Pancreas (tissue), 10 donors: ENCODE data around the gene DLGAP4. TPM values are rescaled to one million over a fixed set of nuclear protein-coding genes. Genes with fewer than 3 reads are reported as not detected.

Source experiments
- ATAC-seq, 4 donors: fragments of 200-7000 bp; cut with Tn5 transposase; one replicate each; pipeline versions ENCODE4 v1.8.0 to v1.9.1; 2020; ENCODE audit warnings: mild to moderate bottlenecking in 4 of 4, moderate library complexity in 4 of 4
- DNase-seq, 6 donors: peaks; one replicate each; pipeline ENCODE4 v3.0.0-alpha.2; 2020
- FAIRE-seq: peaks from 2 replicates; lab custom pipeline; 2012; peaks lifted over from hg19 to GRCh38; lab: Jason Lieb, UNC
- H3K27ac ChIP-seq, 4 donors: fragments of 200-600 bp; sonication (generic); 1 replicate in 3 of 4; 2 replicates in 1 of 4; pipeline versions ENCODE4 v1.5.0 to v1.8.0; 2020
- H3K27me3 ChIP-seq, 4 donors: fragments of 200-600 bp; one replicate each; pipeline ENCODE4 v1.8.0; 2021
- H3K36me3 ChIP-seq, 3 donors: fragments of 200-600 bp; sonication (generic) in 1 of 3; one replicate each; pipeline versions ENCODE4 v1.5.0 to v1.8.0; 2020 to 2021
- H3K4me1 ChIP-seq, 3 donors: fragments of 200-600 bp; one replicate each; pipeline ENCODE4 v1.8.0; 2021
- H3K4me3 ChIP-seq, 4 donors: fragments of 200-600 bp; sonication (generic) in 2 of 4; one replicate each; pipeline versions ENCODE4 v1.5.0 to v1.8.0; 2020 to 2021
- H3K9me3 ChIP-seq, 4 donors: fragments of 200-600 bp; one replicate each; pipeline ENCODE4 v1.8.0; 2021
- CTCF ChIP-seq, 4 donors: fragments of 200-600 bp; sonication (generic) in 3 of 4; IDR thresholded peaks; one replicate each; pipeline versions ENCODE4 v1.5.0 to v1.8.0; 2021; ENCODE audit warnings: antibody characterized with exemption in 4 of 4
- WGBS, 2 donors: extraction: QIAGEN DNeasy Blood & Tissue Kit; methylation state at CpG; one replicate each; pipeline ENCODE4 v1.1.7; 2013; 5-methylcytosine and 5-hydroxymethylcytosine counted together
- intact Hi-C, 3 donors: fragments of 100-400 bp; cut with DNase I; formaldehyde crosslinking; loops; one replicate each; pipeline versions ENCODE4 v1.11.1 to v1.14.2; 2022
- polyA plus RNA-seq, 2 donors: library from polyadenylated mRNA; stranded (reverse); fragments of 200-250 nt; gene quantifications; one replicate each; pipeline ENCODE4 v1.2.3, GENCODE V29; 2013
- total RNA-seq, 6 donors: library from RNA; stranded (reverse); fragmentation: NEBNext Ultra II Directional in 4 of 6; extraction: Animal tissue kit (Norgen Biotek cat#: 25700) in 4 of 6; gene quantifications; one replicate each; pipeline versions ENCODE4 v1.2.1 to v1.2.4, GENCODE V29; 2021 to 2023
- donor health status: healthy with polysubstance abuse.
- donor health status: DM: no; HTN: no; CAD: no; lungs with moderate emphysema.
- donor health status: DM: no; HTN: no; CAD: no.
- donor health status: control.
- donor health status: control.
- donor health status: Bipolar disorder and iron deficiency.
- donor health status: DM: yes; HTN: yes; CAD: no.
- donor health status: DM: no; HTN: no; CAD: no.
- donor health status: DM: no; HTN: no; CAD: no.
- donor health status: DM: yes; HTN: yes; CAD: no.

DLGAP4 gene
- total RNA-seq (10 to 100 TPM; 28.6 to 46.8 (median 39.2) TPM), polyA plus RNA-seq (10 to 100 TPM; 44.1 to 49.5 TPM)

DNA sequence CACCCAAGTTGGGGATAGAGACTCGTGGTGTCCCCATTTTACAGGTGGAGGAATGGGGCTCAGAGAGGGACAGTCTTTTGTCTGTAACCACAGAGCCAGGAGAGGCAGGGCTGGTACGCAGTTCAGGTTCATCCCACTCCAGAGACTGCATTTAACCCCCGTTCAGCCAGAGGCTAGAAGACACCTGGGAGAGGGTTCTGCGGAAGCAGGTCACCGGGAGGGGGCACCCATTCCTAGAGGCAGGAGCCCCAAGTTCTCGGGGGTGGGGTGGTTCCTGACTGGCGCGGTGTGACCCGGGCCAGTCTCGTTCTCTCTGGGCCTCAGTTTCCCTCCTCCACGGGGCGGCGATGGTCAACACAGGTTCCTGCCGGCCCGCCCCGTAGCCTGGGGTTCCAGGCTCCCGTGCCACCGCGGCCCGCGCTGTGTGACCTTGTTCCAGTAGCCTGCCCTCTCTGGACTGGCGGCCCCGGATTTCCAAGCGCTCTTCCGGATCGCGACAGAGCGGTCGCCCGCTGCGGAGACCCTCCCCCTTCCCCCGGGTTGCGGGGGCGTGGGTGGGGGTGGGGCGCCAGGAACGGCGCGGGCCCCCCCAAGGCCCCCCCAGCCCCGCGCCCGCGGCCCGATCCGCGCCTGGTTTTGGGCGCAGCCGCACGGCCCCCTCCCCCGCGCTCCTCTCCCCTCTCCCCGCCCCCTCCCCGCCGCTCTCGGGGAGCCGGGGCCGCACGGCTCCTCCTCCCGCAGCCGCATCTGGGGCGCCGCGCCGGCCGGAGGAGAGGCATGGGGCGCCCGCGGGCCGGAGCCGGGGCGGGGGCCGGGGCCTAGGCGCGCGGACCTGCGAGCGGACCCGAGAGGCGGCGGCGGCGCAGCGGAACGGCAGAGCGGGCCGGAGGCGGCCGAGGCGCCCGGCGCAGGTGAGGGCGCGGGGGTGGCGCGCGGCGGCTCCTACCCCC lies at the start of gene DLGAP4:
Gene DLGAP4 (plus strand): TSS at position 738 of the 950 bp plus-strand sequence. CDS start 125,379 bp downstream, outside the sequence.
- no peak within 1 kb of the TSS for H3K27ac ChIP-seq
- WGBS, 2 donors, result 2 to 3% methylated on average over 48 to 89 of the region's 96 CpGs
- DNase-seq (peak in 1 of 6 donors; percentile 71), ATAC-seq (peak; percentile 37 to 75 (median 66)), FAIRE-seq (no peak)
- no peaks in the 10 kb centered on the region for H3K9me3 ChIP-seq
- intact Hi-C loops, result no loop called here
- H3K4me3 ChIP-seq, result peak within 1 kb of the TSS in 3 of 4 donors; percentile 21 to 48 (median 42)
- no peak for TF ChIP-seq CTCF (IDR thresholded peaks at IDR 0.05)
- peaks cover 0 to 3% (median 0%) of the 10 kb centered on the region in 4 donors for H3K27me3 ChIP-seq
- no peaks in the 10 kb centered on the region for H3K36me3 ChIP-seq
- H3K4me1 ChIP-seq, result peaks cover 0 to 5% (median 3%) of the 10 kb centered on the region in 3 donors

GRCh38 chr20:36259177-36260061 lies 46.7 kb upstream of the DLGAP4 start:
- H3K36me3 ChIP-seq, result peaks cover 0 to 11% (median 0%) of the 10 kb centered on the region in 3 donors
- no peaks in the 10 kb centered on the region for H3K27me3 ChIP-seq
- no peaks in the 10 kb centered on the region for H3K4me1 ChIP-seq
- H3K9me3 ChIP-seq, result no peaks in the 10 kb centered on the region
- no peak for TF ChIP-seq CTCF (IDR thresholded peaks at IDR 0.05)
- DNase-seq (no peak), FAIRE-seq (no peak), ATAC-seq (no peak)
- H3K4me3 ChIP-seq, result no peak overlapping the region
- H3K27ac ChIP-seq, result no peak overlapping the region
- 61 to 69% methylated on average over 16 of the region's 16 CpGs for WGBS, 2 donors
- intact Hi-C loops, result no loop called here

DNA sequence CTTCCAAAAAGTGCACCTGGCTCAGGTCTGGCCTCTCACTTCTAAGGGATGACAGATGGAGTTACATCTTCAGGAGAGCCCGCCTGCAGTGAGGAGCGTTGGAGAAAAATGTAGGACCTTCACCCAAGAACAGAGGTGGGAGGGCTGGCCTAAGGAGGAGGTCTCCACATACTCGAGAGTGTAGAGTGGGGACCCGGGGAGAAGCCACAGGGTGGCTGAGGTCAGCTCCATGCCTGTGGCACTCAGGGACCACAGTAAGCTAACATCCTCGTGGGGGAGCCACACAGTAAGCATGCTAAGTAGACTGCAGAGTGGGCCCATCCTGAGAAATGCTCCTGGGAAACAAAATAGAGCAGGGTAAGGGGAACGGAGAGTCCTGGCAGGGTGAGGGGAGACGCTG lies 45.8 kb upstream of the DLGAP4 start:
- Histone ChIP-seq H3K36me3 (peaks cover 0 to 10% (median 0%) of the 10 kb centered on the region in 3 donors), H3K27me3 (no peaks in the 10 kb centered on the region), H3K27ac (no peak overlapping the region), H3K9me3 (no peaks in the 10 kb centered on the region), H3K4me1 (no peaks in the 10 kb centered on the region), H3K4me3 (no peak overlapping the region)
- DNase-seq (no peak), FAIRE-seq (no peak), ATAC-seq (no peak)
- 65 to 68% methylated on average over 7 of the region's 7 CpGs for WGBS, 2 donors
- intact Hi-C loops, result no loop called here
- TF ChIP-seq CTCF (IDR thresholded peaks at IDR 0.05), result no peak

DNA sequence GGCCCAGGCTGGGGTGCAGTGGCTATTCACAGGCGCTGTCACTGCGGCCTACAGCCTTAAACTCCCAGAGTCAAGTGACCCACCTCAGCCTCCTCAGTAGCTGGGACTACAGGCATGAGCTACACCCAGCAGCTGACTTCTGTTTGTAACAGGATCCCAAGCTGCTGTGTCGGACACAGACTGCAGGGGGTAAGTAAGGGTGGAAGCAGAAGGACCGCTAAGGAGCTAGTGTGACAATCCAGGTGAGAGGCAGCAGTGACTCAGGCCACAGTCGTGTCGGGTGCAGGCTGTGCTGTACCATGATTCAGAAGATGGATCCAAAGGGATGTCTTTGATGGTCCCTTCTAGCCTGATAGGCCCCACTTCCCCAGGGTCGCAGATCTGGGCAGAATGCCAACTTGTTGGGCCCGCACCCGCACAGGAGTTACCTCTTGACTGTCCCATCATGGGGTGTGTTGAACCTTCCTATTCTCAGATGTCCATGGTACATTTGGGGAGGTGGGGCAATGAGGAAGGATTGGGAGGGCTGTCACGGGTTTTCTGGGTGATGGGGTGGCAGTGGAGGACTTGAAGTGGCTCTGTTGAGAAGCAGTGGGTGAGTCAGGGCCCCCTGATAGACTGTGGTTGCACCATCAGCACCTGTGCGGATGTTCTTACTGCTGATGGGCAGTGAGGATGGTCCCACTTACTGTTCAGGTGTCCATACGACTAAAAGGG lies 44.6 kb upstream of the DLGAP4 start:
- no peak for FAIRE-seq
- WGBS, 2 donors, result 76 to 81% methylated on average over 12 of the region's 12 CpGs
- Histone ChIP-seq H3K4me1 (no peaks in the 10 kb centered on the region), H3K27ac (no peak overlapping the region), H3K4me3 (no peak overlapping the region), H3K9me3 (no peaks in the 10 kb centered on the region), H3K36me3 (no peaks in the 10 kb centered on the region), H3K27me3 (no peaks in the 10 kb centered on the region)
- no peak for ATAC-seq
- no peak for TF ChIP-seq CTCF (IDR thresholded peaks at IDR 0.05)
- no peak for DNase-seq
- intact Hi-C loops, result no loop called here
